ENCODE measurements around the gene CLDN7. TPM values are rescaled to one million over a fixed set of nuclear protein-coding genes. Genes with fewer than 3 reads are reported as not detected.

Gene CLDN7
- total and polyA plus RNA-seq, 2 donors from 2014 or later, result 119 to 233 TPM

DNA sequence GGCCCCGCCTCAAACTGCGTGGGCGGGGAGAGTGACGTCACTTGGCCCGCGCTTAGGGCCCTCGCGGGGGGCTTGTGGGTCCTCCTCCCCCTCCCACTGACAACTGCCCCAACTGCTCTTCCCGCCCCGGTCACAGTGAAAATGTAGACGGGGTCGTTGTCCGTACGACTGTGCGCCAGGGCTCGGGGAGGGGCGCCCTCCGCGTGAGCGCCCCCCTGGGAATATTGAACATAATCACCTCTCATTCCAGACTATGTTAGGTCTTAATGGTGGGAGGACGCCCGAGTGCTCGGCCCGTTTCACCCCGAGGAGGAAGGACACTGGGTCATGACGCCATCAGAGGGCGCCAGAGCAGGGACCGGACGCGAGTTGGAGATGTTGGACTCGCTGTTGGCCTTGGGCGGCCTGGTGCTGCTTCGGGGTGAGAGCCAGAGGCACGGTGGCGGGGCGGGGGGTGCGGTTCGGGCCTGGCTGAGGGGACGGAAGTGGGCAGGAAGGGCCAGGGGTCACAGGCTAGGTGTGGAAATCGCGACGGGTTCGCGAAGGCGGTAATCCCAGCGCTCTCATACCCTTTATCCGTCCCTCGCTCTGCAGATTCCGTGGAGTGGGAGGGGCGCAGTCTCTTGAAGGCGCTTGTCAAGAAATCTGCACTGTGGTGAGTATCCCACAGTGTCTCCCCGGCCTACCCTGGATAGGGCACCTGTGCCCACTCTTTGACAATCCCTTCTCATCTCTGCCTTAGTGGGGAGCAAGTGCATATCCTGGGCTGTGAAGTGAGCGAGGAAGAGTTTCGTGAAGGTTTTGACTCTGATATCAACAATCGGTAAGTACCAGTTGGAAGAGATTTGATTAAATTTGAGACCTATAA, 9.9 kb downstream of the CLDN7 start, which contains the start of gene ELP5:
TSS of gene ELP5 (plus strand) at position 40 of the 868 bp plus-strand sequence. CDS start at position 376, 336 bp downstream.
- Histone ChIP-seq H3K27ac (ENCODE audit: low read depth in 2 of 2, low read length in 2 of 2) (peak within 1 kb of the TSS; percentile 99 to 100), H3K36me3 (ENCODE audit: control insufficient read depth in 2 of 3, insufficient read depth in 3 of 3, low read length in 3 of 3) (peaks cover 0 to 19% (median 6%) of the 10 kb centered on the region in 3 donors), H3K27me3 (ENCODE audit: control insufficient read depth, insufficient read depth, low read length) (no peaks in the 10 kb centered on the region), H3K9ac (ENCODE audit: low read length in 3 of 3) (peak within 1 kb of the TSS; percentile 57 to 97 (median 91)), H3K4me1 (ENCODE audit: control insufficient read depth in 2 of 3, insufficient read depth in 2 of 3, low read depth in 1 of 3, low read length in 3 of 3) (peaks cover 5 to 25% (median 19%) of the 10 kb centered on the region in 3 donors), H3K9me3 (ENCODE audit: control insufficient read depth in 2 of 3, insufficient read depth in 1 of 3, low read length in 3 of 3) (no peaks in the 10 kb centered on the region), H3K4me3 (ENCODE audit: low read length in 3 of 3) (peak within 1 kb of the TSS; percentile 73 to 90 (median 86))
- TF ChIP-seq, protein P1, sequence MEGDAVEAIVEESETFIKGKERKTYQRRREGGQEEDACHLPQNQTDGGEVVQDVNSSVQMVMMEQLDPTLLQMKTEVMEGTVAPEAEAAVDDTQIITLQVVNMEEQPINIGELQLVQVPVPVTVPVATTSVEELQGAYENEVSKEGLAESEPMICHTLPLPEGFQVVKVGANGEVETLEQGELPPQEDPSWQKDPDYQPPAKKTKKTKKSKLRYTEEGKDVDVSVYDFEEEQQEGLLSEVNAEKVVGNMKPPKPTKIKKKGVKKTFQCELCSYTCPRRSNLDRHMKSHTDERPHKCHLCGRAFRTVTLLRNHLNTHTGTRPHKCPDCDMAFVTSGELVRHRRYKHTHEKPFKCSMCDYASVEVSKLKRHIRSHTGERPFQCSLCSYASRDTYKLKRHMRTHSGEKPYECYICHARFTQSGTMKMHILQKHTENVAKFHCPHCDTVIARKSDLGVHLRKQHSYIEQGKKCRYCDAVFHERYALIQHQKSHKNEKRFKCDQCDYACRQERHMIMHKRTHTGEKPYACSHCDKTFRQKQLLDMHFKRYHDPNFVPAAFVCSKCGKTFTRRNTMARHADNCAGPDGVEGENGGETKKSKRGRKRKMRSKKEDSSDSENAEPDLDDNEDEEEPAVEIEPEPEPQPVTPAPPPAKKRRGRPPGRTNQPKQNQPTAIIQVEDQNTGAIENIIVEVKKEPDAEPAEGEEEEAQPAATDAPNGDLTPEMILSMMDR (IDR thresholded peaks at IDR 0.05; ENCODE audit: borderline replicate concordance, extremely low read depth, insufficient read depth), result peak; percentile 31
- no peak for FAIRE-seq
- DNase-seq, result peak; percentile 95 to 100 (median 97)
- intact Hi-C loops (cut with DNase I), result no loop called here

DNA sequence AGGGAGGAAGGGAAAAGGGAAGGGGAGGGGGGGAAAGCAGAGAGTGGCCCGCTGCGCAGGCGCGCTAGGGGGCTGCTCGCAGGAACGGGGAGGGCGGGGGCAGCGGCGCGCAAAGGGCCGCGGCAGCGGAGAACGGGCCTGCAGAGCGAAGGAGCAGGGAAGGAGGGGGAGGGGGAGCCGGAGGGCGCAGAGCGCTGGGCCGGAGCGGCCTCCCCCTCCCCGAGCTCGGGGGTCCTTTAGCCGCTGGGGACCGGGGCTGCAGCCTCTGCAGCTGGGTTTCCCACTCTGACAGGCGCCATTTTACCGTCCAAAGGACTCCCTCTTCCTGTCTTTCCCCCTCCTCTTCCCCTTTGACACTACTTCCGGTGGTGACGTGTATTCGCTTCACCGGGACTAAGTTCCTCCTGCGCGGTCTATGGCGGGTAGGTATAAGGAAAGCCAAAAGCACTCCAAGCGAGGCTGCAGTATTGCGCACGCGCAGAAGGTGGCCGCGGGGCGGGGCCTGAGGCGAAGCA, 10.6 kb downstream of the CLDN7 start, which contains the start of gene CTDNEP1:
TSS of gene CTDNEP1 (minus strand) at position 74 of the 515 bp plus-strand sequence. CDS start 438 bp downstream, outside the sequence.
- TF ChIP-seq, protein P1 (IDR thresholded peaks at IDR 0.05; ENCODE audit: borderline replicate concordance, extremely low read depth, insufficient read depth), result no peak
- Histone ChIP-seq H3K27me3 (ENCODE audit: control insufficient read depth, insufficient read depth, low read length) (no peaks in the 10 kb centered on the region), H3K9ac (ENCODE audit: low read length in 3 of 3) (peak within 1 kb of the TSS; percentile 57 to 97 (median 91)), H3K4me3 (ENCODE audit: low read length in 3 of 3) (peak within 1 kb of the TSS; percentile 73 to 90 (median 86)), H3K36me3 (ENCODE audit: control insufficient read depth in 2 of 3, insufficient read depth in 3 of 3, low read length in 3 of 3) (peaks cover 0 to 13% (median 7%) of the 10 kb centered on the region in 3 donors), H3K4me1 (ENCODE audit: control insufficient read depth in 2 of 3, insufficient read depth in 2 of 3, low read depth in 1 of 3, low read length in 3 of 3) (peaks cover 5 to 25% (median 19%) of the 10 kb centered on the region in 3 donors), H3K27ac (ENCODE audit: low read depth in 2 of 2, low read length in 2 of 2) (peak within 1 kb of the TSS; percentile 99 to 100), H3K9me3 (ENCODE audit: control insufficient read depth in 2 of 3, insufficient read depth in 1 of 3, low read length in 3 of 3) (no peaks in the 10 kb centered on the region)
- FAIRE-seq, result peak; percentile 93
- DNase-seq, result peak in 4 of 5 donors; percentile 99 to 100 (median 100)
- intact Hi-C loops (cut with DNase I), result no loop called here

DNA sequence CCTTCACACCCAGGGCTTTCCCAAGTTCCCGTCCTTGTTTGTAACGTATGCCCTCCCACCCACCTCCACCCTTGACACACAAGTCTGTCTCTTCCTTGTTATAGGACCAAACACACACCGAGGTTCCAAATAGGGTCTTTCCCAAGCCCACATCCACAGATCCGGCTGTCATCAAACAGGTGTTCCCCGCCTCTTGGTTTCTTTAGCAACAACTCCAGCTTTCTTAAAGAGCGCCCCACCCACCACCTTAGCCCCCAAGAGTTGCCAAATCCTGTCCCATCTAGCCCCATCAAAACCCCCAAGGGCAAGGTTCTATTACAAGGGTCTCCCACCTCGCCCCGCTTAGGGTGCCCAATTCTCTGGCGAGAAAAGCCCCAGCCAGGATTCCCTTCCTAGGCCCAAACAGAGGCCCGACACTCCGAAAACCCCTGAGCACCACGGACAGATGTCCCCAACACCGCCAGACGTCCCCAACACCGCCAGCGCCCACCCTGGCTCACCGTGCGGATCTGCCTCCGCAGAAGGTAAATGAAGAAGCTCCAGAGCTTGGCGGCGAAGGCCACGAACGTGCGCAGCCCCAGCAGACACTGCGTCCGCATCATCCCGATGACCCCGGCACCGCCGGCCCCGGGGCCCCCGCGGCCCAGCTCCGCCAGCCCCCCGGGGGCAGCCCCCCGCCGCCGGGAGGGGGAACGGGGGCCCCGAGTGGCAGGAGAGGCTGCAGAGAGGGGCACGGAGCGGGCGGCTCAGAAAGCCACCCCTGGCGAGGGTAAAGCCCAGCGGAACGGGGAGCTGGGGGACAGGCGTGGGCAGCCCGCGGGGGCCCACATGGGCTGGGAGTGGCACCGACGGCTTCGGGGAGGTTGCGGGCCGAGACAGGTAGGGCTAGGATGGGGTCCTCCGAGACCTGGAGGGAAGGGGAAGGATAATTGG, 11.3 kb downstream of the CLDN7 start:
- no peaks in the 10 kb centered on the region for H3K27me3 ChIP-seq (ENCODE audit: control insufficient read depth, insufficient read depth, low read length)
- FAIRE-seq (no peak), DNase-seq (peak in 2 of 5 donors; percentile 35 to 72)
- peak overlapping the region; percentile 57 to 97 (median 91) for H3K9ac ChIP-seq (ENCODE audit: low read length in 3 of 3)
- TF ChIP-seq, protein P1 (IDR thresholded peaks at IDR 0.05; ENCODE audit: borderline replicate concordance, extremely low read depth, insufficient read depth), result no peak
- H3K4me1 ChIP-seq (ENCODE audit: control insufficient read depth in 2 of 3, insufficient read depth in 2 of 3, low read depth in 1 of 3, low read length in 3 of 3), result peaks cover 5 to 25% (median 19%) of the 10 kb centered on the region in 3 donors
- intact Hi-C loops (cut with DNase I), result no loop called here
- H3K27ac ChIP-seq (ENCODE audit: low read depth in 2 of 2, low read length in 2 of 2), result peak overlapping the region; percentile 99 to 100
- no peaks in the 10 kb centered on the region for H3K9me3 ChIP-seq (ENCODE audit: control insufficient read depth in 2 of 3, insufficient read depth in 1 of 3, low read length in 3 of 3)
- H3K36me3 ChIP-seq (ENCODE audit: control insufficient read depth in 2 of 3, insufficient read depth in 3 of 3, low read length in 3 of 3), result peaks cover 3 to 21% (median 10%) of the 10 kb centered on the region in 3 donors
- peak overlapping the region; percentile 62 to 86 (median 73) for H3K4me3 ChIP-seq (ENCODE audit: low read length in 3 of 3)

Measured in kidney (tissue), 14 donors.